NCI-H2196 (cell line): ENCODE measurements around the gene CCDC27.

Source experiments
- DNase-seq: peaks from one replicate; lab custom pipeline; 2025; ENCODE audit not compliant: unreplicated experiment; lab: John Stamatoyannopoulos, UW

CCDC27 gene

GRCh38 chr1:3750741-3751140 is 1.5 kb upstream of the CCDC27 start:
- DNase-seq: no peak

- DNase-seq: no peak
These were observed 1.6 kb downstream of the CCDC27 start for GRCh38 chr1:3753656-3754454.

- no peak for DNase-seq
These were observed 4.1 kb downstream of the CCDC27 start for GRCh38 chr1:3756394-3756793.

GRCh38 chr1:3759164-3759563 is 6.9 kb downstream of the CCDC27 start:
- no peak for DNase-seq

GRCh38 chr1:3759796-3760195 is 7.5 kb downstream of the CCDC27 start:
- no peak for DNase-seq

- no peak for DNase-seq
These were observed 9.2 kb downstream of the CCDC27 start for GRCh38 chr1:3761296-3762010.

GRCh38 chr1:3762151-3762872 is 10.1 kb downstream of the CCDC27 start:
- DNase-seq: no peak

- DNase-seq: no peak
These were observed 10.6 kb downstream of the CCDC27 start for GRCh38 chr1:3762873-3763228.

- no peak for DNase-seq
These were observed 11.3 kb downstream of the CCDC27 start for GRCh38 chr1:3763351-3764125.

GRCh38 chr1:3767328-3767925 is 15.2 kb downstream of the CCDC27 start:
- no peak for DNase-seq

- DNase-seq: no peak
These were observed 16.7 kb downstream of the CCDC27 start for GRCh38 chr1:3768811-3769390.

GRCh38 chr1:3770047-3770765 is 18.0 kb downstream of the CCDC27 start:
- DNase-seq: no peak

- no peak for DNase-seq
These were observed 19.1 kb downstream of the CCDC27 start for GRCh38 chr1:3771108-3772026.

GRCh38 chr1:3772027-3772714 is 19.9 kb downstream of the CCDC27 start:
- DNase-seq: peak; percentile 79

- no peak for DNase-seq
These were observed 20.7 kb downstream of the CCDC27 start, which contains the start of gene SMIM1 for GRCh38 chr1:3772715-3773571. Gene SMIM1, plus strand, starts transcription at chr1:3772749. Its CDS starts 2,625 bp downstream, at chr1:3775374.

GRCh38 chr1:3773572-3774275 is 21.5 kb downstream of the CCDC27 start:
- DNase-seq: no peak
